ENCODE measurements around the gene TMOD2. TPM values are rescaled to one million over a fixed set of nuclear protein-coding genes. Genes with fewer than 3 reads are reported as not detected.

TMOD2 gene
- total and polyA plus RNA-seq, 11 donors, result 1.3 to 10.9 (median 6.1) TPM

DNA sequence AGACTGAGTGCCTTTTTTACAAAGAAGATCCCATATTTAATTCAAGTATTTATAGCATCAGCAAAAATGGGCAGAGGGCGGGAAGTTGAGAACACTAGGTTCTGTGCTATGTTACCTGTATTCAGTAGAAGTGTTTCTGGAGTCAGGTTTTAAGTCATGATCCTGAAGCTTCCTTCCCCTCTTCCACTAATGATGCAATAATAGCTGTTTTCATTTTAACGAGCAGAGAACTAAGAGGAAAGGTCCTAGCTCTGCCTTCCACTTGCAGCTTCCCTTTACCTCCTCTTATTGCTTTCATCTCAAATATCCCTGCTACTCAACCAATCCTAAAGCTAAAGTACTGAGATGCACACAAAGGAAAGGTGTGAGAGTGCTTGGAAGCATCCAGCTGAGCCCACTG is 61.2 kb downstream of the TMOD2 start:
- ATAC-seq (no peak), DNase-seq (no peak)
- H3K36me3 ChIP-seq, result peaks cover 0 to 45% (median 14%) of the 10 kb centered on the region in 9 donors
- no peak overlapping the region for H3K27ac ChIP-seq
- WGBS, 4 donors, result 85 to 91% (median 86%) methylated on average over 2 of the region's 2 CpGs
- intact Hi-C loops (cut with DNase I), result no loop called here
- TF ChIP-seq, protein P1, sequence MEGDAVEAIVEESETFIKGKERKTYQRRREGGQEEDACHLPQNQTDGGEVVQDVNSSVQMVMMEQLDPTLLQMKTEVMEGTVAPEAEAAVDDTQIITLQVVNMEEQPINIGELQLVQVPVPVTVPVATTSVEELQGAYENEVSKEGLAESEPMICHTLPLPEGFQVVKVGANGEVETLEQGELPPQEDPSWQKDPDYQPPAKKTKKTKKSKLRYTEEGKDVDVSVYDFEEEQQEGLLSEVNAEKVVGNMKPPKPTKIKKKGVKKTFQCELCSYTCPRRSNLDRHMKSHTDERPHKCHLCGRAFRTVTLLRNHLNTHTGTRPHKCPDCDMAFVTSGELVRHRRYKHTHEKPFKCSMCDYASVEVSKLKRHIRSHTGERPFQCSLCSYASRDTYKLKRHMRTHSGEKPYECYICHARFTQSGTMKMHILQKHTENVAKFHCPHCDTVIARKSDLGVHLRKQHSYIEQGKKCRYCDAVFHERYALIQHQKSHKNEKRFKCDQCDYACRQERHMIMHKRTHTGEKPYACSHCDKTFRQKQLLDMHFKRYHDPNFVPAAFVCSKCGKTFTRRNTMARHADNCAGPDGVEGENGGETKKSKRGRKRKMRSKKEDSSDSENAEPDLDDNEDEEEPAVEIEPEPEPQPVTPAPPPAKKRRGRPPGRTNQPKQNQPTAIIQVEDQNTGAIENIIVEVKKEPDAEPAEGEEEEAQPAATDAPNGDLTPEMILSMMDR (IDR thresholded peaks at IDR 0.05), result no peak
- no peak for TF ChIP-seq POLR2A (IDR thresholded peaks at IDR 0.05)
- no peak overlapping the region for H3K4me3 ChIP-seq
- peaks cover 0 to 13% (median 0%) of the 10 kb centered on the region in 12 donors for H3K4me1 ChIP-seq
- H3K9me3 ChIP-seq, result no peaks in the 10 kb centered on the region
- H3K27me3 ChIP-seq, result no peaks in the 10 kb centered on the region

DNA sequence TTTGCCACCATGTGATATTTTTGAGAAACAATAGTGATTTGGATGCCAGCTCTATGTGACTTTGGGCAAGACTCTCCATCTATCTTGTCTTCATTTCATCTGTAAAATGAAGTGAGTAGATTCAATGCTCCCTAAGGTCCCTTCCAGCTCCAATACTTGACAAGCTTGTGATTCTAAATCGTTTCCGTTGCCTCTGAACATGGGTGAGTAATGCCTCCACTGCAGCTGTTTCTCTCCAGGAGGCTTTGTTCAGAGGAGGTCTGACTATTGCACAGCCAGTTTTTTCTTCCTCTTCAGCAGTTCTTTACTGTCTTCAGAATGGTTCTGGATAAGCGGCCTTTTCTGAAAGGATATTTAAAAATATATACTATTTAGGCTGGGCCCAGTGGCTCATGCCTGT is 63.2 kb downstream of the TMOD2 start:
- no peak for ATAC-seq
- peaks cover 0 to 27% (median 4%) of the 10 kb centered on the region in 9 donors for H3K36me3 ChIP-seq
- H3K4me3 ChIP-seq, result no peak overlapping the region
- peaks cover 0 to 13% (median 0%) of the 10 kb centered on the region in 12 donors for H3K4me1 ChIP-seq
- intact Hi-C loops (cut with DNase I), result no loop called here
- no peak for TF ChIP-seq POLR2A (IDR thresholded peaks at IDR 0.05)
- TF ChIP-seq, protein P1 (IDR thresholded peaks at IDR 0.05), result no peak
- H3K27ac ChIP-seq, result no peak overlapping the region
- 85 to 93% (median 91%) methylated on average over 3 of the region's 3 CpGs for whole genome bisulfite sequencing, 4 donors
- no peaks in the 10 kb centered on the region for H3K9me3 ChIP-seq
- no peak for DNase-seq
- H3K27me3 ChIP-seq, result no peaks in the 10 kb centered on the region

DNA sequence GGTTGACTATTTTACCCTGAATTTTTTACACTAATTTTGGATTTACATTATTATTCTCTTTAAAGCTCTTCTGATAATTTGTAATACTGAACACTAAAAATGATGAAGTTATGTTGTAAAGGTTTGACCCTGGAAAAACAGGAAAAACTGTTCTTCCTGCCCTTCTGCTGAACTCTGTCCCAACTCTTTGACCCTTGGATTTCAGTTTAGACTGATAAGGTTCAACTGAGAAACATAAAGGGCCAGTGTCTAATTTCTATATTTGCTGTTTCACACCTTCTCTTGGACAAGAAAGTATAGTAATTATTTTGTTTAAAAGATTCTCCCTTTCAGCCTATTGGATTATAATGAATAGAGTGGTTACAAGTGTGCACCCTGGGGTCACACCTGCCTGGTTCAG is 65.2 kb downstream of the TMOD2 start:
- no peak overlapping the region for H3K4me3 ChIP-seq
- TF ChIP-seq POLR2A (IDR thresholded peaks at IDR 0.05), result no peak
- TF ChIP-seq, protein P1 (IDR thresholded peaks at IDR 0.05), result no peak
- DNase-seq (no peak), ATAC-seq (no peak)
- H3K4me1 ChIP-seq, result peaks cover 0 to 13% (median 0%) of the 10 kb centered on the region in 12 donors
- H3K36me3 ChIP-seq, result peaks cover 0 to 10% (median 0%) of the 10 kb centered on the region in 9 donors
- intact Hi-C loops (cut with DNase I), result no loop called here
- no peak overlapping the region for H3K27ac ChIP-seq
- peaks cover 0 to 16% (median 7%) of the 10 kb centered on the region in 12 donors for H3K9me3 ChIP-seq
- no peaks in the 10 kb centered on the region for H3K27me3 ChIP-seq

DNA sequence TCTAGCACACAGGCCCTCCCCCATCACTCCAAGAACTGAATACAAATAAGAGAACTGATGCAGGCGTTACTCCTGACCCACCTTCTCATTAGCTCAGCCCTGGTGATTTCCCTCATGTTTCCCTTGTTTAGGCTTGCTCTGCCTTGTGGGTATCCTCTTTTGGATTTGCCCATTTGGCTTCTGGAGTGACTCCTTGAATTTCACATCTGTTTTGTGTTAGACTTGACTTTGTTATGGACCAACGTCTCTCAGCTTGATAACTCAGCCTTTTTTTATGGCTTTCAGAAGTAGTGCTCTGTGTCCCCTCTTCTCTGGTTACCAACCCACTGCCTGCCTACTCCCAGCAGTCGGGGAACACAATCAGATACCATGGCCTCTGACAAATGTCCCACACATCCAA is 66.8 kb downstream of the TMOD2 start:
- Histone ChIP-seq H3K9me3 (peaks cover 0 to 19% (median 10%) of the 10 kb centered on the region in 12 donors), H3K36me3 (peaks cover 0 to 7% (median 0%) of the 10 kb centered on the region in 9 donors), H3K4me3 (no peak overlapping the region), H3K27me3 (no peaks in the 10 kb centered on the region), H3K27ac (no peak overlapping the region), H3K4me1 (peaks cover 0 to 13% (median 0%) of the 10 kb centered on the region in 12 donors)
- DNase-seq, result no peak
- intact Hi-C loops (cut with DNase I), result no loop called here
- WGBS, 4 donors, result 83 to 87% (median 85%) methylated on average over 3 of the region's 3 CpGs
- no peak for ATAC-seq
- TF ChIP-seq, protein P1 (IDR thresholded peaks at IDR 0.05), result no peak

All from heart left ventricle (tissue), 16 donors.